Adipose tissue (tissue), 3 donors: ENCODE data around the gene PLPPR1. TPM values are rescaled to one million over a fixed set of nuclear protein-coding genes. Genes with fewer than 3 reads are reported as not detected.
"Not testable (repeated sequence)": the region's sequence is repeated elsewhere in the genome, so short reads cannot be mapped to it uniquely, and the experiment has no call there.

ENCODE experiments used
- H3K27ac ChIP-seq: one replicate; pipeline ENCODE4 v1.5.1; 2013; ENCODE audit warnings: low read depth, low read length
- WGBS, 3 donors: extraction: QIAGEN DNeasy Blood & Tissue Kit; methylation state at CpG; one replicate each; pipeline ENCODE4 v1.1.7; 2013; 5-methylcytosine and 5-hydroxymethylcytosine counted together
- polyA plus RNA-seq, 3 donors: library from polyadenylated mRNA; stranded (reverse); fragments of 200-250 nt; gene quantifications; one replicate each; pipeline ENCODE4 v1.2.3, GENCODE V29; 2013
- donor health status: healthy with polysubstance abuse.
- donor health status: Bipolar disorder and iron deficiency.
- donor health status: healthy.

Gene PLPPR1
- polyA plus RNA-seq, 3 donors = 0.03 to 0.08 TPM; not detected in 1

- H3K27ac ChIP-seq = no peak overlapping the region
- 29 to 52% (median 43%) methylated on average over 1 of the region's 1 CpG for WGBS, 3 donors
Measured at GRCh38 chr9:101246691-101247090, 218.2 kb downstream of the PLPPR1 start.

- WGBS, 3 donors = 66 to 75% (median 70%) methylated on average over 2 of the region's 2 CpGs
- no peak overlapping the region for H3K27ac ChIP-seq
Measured at GRCh38 chr9:101247297-101247696, 218.8 kb downstream of the PLPPR1 start.

- no peak overlapping the region for H3K27ac ChIP-seq
- 70 to 79% (median 72%) methylated on average over 1 of the region's 1 CpG for WGBS, 3 donors
Measured at GRCh38 chr9:101254733-101255433, 226.4 kb downstream of the PLPPR1 start.

- H3K27ac ChIP-seq = no peak overlapping the region
Measured at GRCh38 chr9:101264727-101265126, 236.2 kb downstream of the PLPPR1 start.

GRCh38 chr9:101265261-101265660, 236.7 kb downstream of the PLPPR1 start:
- no peak overlapping the region for H3K27ac ChIP-seq

GRCh38 chr9:101268426-101268825, 239.9 kb downstream of the PLPPR1 start:
- WGBS, 3 donors = 69 to 79% (median 70%) methylated on average over 1 of the region's 1 CpG
- H3K27ac ChIP-seq = no peak overlapping the region

- no peak overlapping the region for H3K27ac ChIP-seq
- WGBS, 3 donors = 74 to 81% (median 78%) methylated on average over 9 of the region's 9 CpGs
Measured at GRCh38 chr9:101269591-101270283, 241.2 kb downstream of the PLPPR1 start.

GRCh38 chr9:101270302-101270701, 241.8 kb downstream of the PLPPR1 start:
- WGBS, 3 donors = 48 to 62% (median 59%) methylated on average over 2 of the region's 2 CpGs
- H3K27ac ChIP-seq = no peak overlapping the region

- WGBS, 3 donors = 76 to 88% (median 81%) methylated on average over 3 of the region's 3 CpGs
- no peak overlapping the region for H3K27ac ChIP-seq
Measured at GRCh38 chr9:101271102-101271501, 242.6 kb downstream of the PLPPR1 start.

- WGBS, 3 donors = 76 to 82% (median 82%) methylated on average over 8 of the region's 8 CpGs
Measured at GRCh38 chr9:101274971-101275768, 246.6 kb downstream of the PLPPR1 start.

GRCh38 chr9:101275769-101276250, 247.3 kb downstream of the PLPPR1 start:
- H3K27ac ChIP-seq = no peak overlapping the region
- WGBS, 3 donors = 80 to 84% (median 82%) methylated on average over 6 of the region's 6 CpGs

More at GRCh38 chr9:101274971-101275768, 246.6 kb downstream of the PLPPR1 start:
- H3K27ac ChIP-seq = no peak overlapping the region

GRCh38 chr9:101291043-101291442, 262.5 kb downstream of the PLPPR1 start:
- 83 to 94% (median 94%) methylated on average over 8 to 12 of the region's 12 CpGs for WGBS, 3 donors
- H3K27ac ChIP-seq = not testable (repeated sequence)

- H3K27ac ChIP-seq = no peak overlapping the region
Measured at GRCh38 chr9:101299901-101300300, 271.4 kb downstream of the PLPPR1 start.

- 55 to 76% (median 59%) methylated on average over 3 of the region's 3 CpGs for WGBS, 3 donors
- no peak overlapping the region for H3K27ac ChIP-seq
Measured at GRCh38 chr9:101307051-101307450, 278.5 kb downstream of the PLPPR1 start.

- 54 to 64% (median 58%) methylated on average over 3 of the region's 3 CpGs for WGBS, 3 donors
- H3K27ac ChIP-seq = no peak overlapping the region
Measured at GRCh38 chr9:101307524-101308213, 279.1 kb downstream of the PLPPR1 start.

GRCh38 chr9:101309139-101309538, 280.6 kb downstream of the PLPPR1 start:
- no peak overlapping the region for H3K27ac ChIP-seq
- WGBS, 3 donors = 63 to 82% (median 74%) methylated on average over 8 of the region's 8 CpGs

GRCh38 chr9:101311191-101311590, 282.7 kb downstream of the PLPPR1 start:
- H3K27ac ChIP-seq = no peak overlapping the region
- WGBS, 3 donors = 29 to 40% (median 32%) methylated on average over 2 of the region's 2 CpGs

GRCh38 chr9:101311758-101312420, 283.4 kb downstream of the PLPPR1 start:
- WGBS, 3 donors = 24 to 26% (median 25%) methylated on average over 4 of the region's 4 CpGs
- no peak overlapping the region for H3K27ac ChIP-seq
